H1 (cell line): ENCODE results near the gene KRTAP17-1. TPM values are rescaled to one million over a fixed set of nuclear protein-coding genes. Genes with fewer than 3 reads are reported as not detected.

Experiments
- CTCF ChIA-PET: fragments of 300-600 bp; sonication (Branson Sonifier 250); formaldehyde crosslinking; loops from one replicate; lab custom pipeline; 2021; ENCODE audit not compliant: partially characterized antibody; lab: Charles Lee
- POLR2A ChIA-PET: fragments of 300-600 bp; sonication (Branson Sonifier 250); formaldehyde crosslinking; loops from one replicate; lab custom pipeline; 2021; ENCODE audit warnings: inconsistent platforms; ENCODE audit not compliant: partially characterized antibody; lab: Charles Lee
- DNase-seq, 2 experiments: peaks; one replicate each; pipeline versions ENCODE4 v3.0.0 to v3.0.0-alpha.2; 2010 to 2022; ENCODE audit warnings: low spot score in 2 of 2, low read depth in 1 of 2, mixed read lengths in 1 of 2
- FAIRE-seq: peaks from 2 replicates; lab custom pipeline; 2011; peaks lifted over from hg19 to GRCh38; lab: Jason Lieb, UNC
- H2AFZ ChIP-seq: 2 replicates; pipeline ENCODE4 v1.8.1; 2012; ENCODE audit warnings: low read length, inconsistent platforms
- H2AK5ac ChIP-seq: 2 replicates; pipeline ENCODE4 v1.6.1; 2013; ENCODE audit warnings: low read depth, low read length
- H2BK120ac ChIP-seq: replicated peaks from 2 replicates; pipeline ENCODE3; 2013; ENCODE audit warnings: low read depth, low read length, inconsistent platforms
- H2BK12ac ChIP-seq: 2 replicates; pipeline ENCODE4 v1.6.1; 2013; ENCODE audit warnings: low read depth, low read length
- H2BK15ac ChIP-seq: 2 replicates; pipeline ENCODE4 v1.6.1; 2013; ENCODE audit warnings: low read length
- H2BK20ac ChIP-seq: 2 replicates; pipeline ENCODE4 v1.6.1; 2013; ENCODE audit warnings: low read length
- H2BK5ac ChIP-seq: 2 replicates; pipeline ENCODE4 v1.6.1; 2013; ENCODE audit warnings: low read depth, low read length
- H3K14ac ChIP-seq: 2 replicates; pipeline ENCODE4 v1.6.1; 2013; ENCODE audit warnings: inconsistent platforms; ENCODE audit not compliant: insufficient read length
- H3K18ac ChIP-seq: 2 replicates; pipeline ENCODE4 v1.6.1; 2013; ENCODE audit warnings: low read length; ENCODE audit errors: extremely low read depth
- H3K23ac ChIP-seq: 2 replicates; pipeline ENCODE4 v1.6.1; 2013; ENCODE audit warnings: inconsistent platforms; ENCODE audit not compliant: insufficient read length
- H3K23me2 ChIP-seq: 2 replicates; pipeline ENCODE4 v1.6.1; 2013; ENCODE audit warnings: low read depth, low read length
- H3K27ac ChIP-seq: 2 replicates; pipeline ENCODE4 v1.6.1; 2011; ENCODE audit warnings: low read depth, low read length, inconsistent platforms
- H3K27me3 ChIP-seq, 4 experiments: replicated peaks in 1 of 4; 1 replicate in 1 of 4; 2 replicates in 3 of 4; pipeline versions ENCODE4 v1.6.1 to v1.8.1; 2011 to 2013; ENCODE audit warnings: low read length in 3 of 4, mild to moderate bottlenecking in 3 of 4, inconsistent platforms in 2 of 4, mixed read lengths in 2 of 4, moderate library complexity in 1 of 4; ENCODE audit not compliant: control insufficient read depth in 3 of 4, insufficient read depth in 3 of 4; ENCODE audit errors: extremely low read depth in 1 of 4
- H3K36me3 ChIP-seq, 4 experiments: 2 replicates each; pipeline versions ENCODE4 v1.6.1 to v1.8.1; 2011 to 2013; ENCODE audit warnings: mild to moderate bottlenecking in 4 of 4, low read length in 3 of 4, moderate library complexity in 2 of 4, control low read depth in 1 of 4, inconsistent platforms in 1 of 4; ENCODE audit not compliant: insufficient read depth in 4 of 4, control insufficient read depth in 2 of 4
- H3K4ac ChIP-seq: replicated peaks from 2 replicates; pipeline ENCODE3; 2013; ENCODE audit warnings: low read length, low read depth, mixed read lengths, inconsistent platforms; ENCODE audit not compliant: insufficient read length
- H3K4me1 ChIP-seq, 4 experiments: replicated peaks in 1 of 4; 1 replicate in 1 of 4; 2 replicates in 3 of 4; pipeline versions ENCODE4 v1.6.1 to v1.8.1; 2011 to 2013; ENCODE audit warnings: low read length in 3 of 4, inconsistent platforms in 2 of 4, mixed read lengths in 1 of 4; ENCODE audit not compliant: insufficient read depth in 4 of 4, control insufficient read depth in 3 of 4
- H3K4me2 ChIP-seq, 2 experiments: 2 replicates each; pipeline versions ENCODE4 v1.6.1 to v1.8.1; 2011 to 2013; ENCODE audit warnings: low read depth in 2 of 2, low read length in 2 of 2, control low read depth in 1 of 2, inconsistent platforms in 1 of 2, mild to moderate bottlenecking in 1 of 2; ENCODE audit not compliant: insufficient read depth in 1 of 2
- H3K4me3 ChIP-seq, 4 experiments: fragments of 200-600, 300-600 bp in 1 of 4; sonication (generic), shearing (Covaris generic), sonication (Bioruptor Twin) in 1 of 4; 2 replicates each; pipeline versions ENCODE4 v1.5.1 to v1.8.1; 2011 to 2016; ENCODE audit warnings: low read length in 4 of 4, low read depth in 3 of 4, control low read depth in 2 of 4, inconsistent platforms in 2 of 4, mild to moderate bottlenecking in 2 of 4, mixed read lengths in 1 of 4, moderate library complexity in 1 of 4; ENCODE audit not compliant: insufficient read depth in 2 of 4; ENCODE audit errors: extremely low read depth in 1 of 4
- H3K56ac ChIP-seq: replicated peaks from 2 replicates; pipeline ENCODE3; 2013; ENCODE audit warnings: low read depth, mild to moderate bottlenecking, mixed read lengths, low read length, inconsistent platforms; ENCODE audit not compliant: insufficient read length
- H3K79me1 ChIP-seq: 2 replicates; pipeline ENCODE4 v1.6.1; 2013; ENCODE audit warnings: low read depth, low read length, control low read depth
- H3K79me2 ChIP-seq, 2 experiments: 2 replicates each; pipeline versions ENCODE4 v1.6.1 to v1.8.1; 2012 to 2013; ENCODE audit warnings: low read length in 2 of 2, mild to moderate bottlenecking in 2 of 2, inconsistent platforms in 1 of 2; ENCODE audit not compliant: insufficient read depth in 2 of 2, control insufficient read depth in 1 of 2
- H3K9ac ChIP-seq, 4 experiments: replicated peaks in 1 of 4; 1 replicate in 1 of 4; 2 replicates in 3 of 4; pipeline versions ENCODE4 v1.6.1 to v1.8.1; 2011 to 2013; ENCODE audit warnings: low read depth in 3 of 4, low read length in 3 of 4, control low read depth in 2 of 4, mild to moderate bottlenecking in 2 of 4, moderate library complexity in 2 of 4, inconsistent platforms in 1 of 4; ENCODE audit errors: extremely low read depth in 1 of 4
- H3K9me3 ChIP-seq, 2 experiments: 2 replicates each; pipeline versions ENCODE4 v1.6.1 to v1.8.1; 2012 to 2013; ENCODE audit warnings: mild to moderate bottlenecking in 2 of 2, moderate library complexity in 2 of 2, control low read depth in 1 of 2, inconsistent platforms in 1 of 2, low read depth in 1 of 2, low read length in 1 of 2, mixed read lengths in 1 of 2; ENCODE audit not compliant: insufficient read depth in 2 of 2
- H4K20me1 ChIP-seq, 2 experiments: replicated peaks in 1 of 2; 2 replicates each; pipeline versions ENCODE3 to v1.8.1; 2011 to 2013; ENCODE audit warnings: inconsistent platforms in 2 of 2, low read length in 2 of 2, mild to moderate bottlenecking in 1 of 2; ENCODE audit not compliant: insufficient read depth in 2 of 2, control insufficient read depth in 1 of 2
- H4K5ac ChIP-seq: 2 replicates; pipeline ENCODE4 v1.6.1; 2013; ENCODE audit warnings: low read length, low read depth, mixed read lengths, inconsistent platforms; ENCODE audit not compliant: insufficient read length
- H4K8ac ChIP-seq: 2 replicates; pipeline ENCODE4 v1.8.0; 2013; ENCODE audit warnings: mild to moderate bottlenecking, moderate library complexity, low read length, inconsistent platforms; ENCODE audit not compliant: insufficient read depth; ENCODE audit errors: extremely low read depth
- H4K91ac ChIP-seq: replicated peaks from 2 replicates; pipeline ENCODE3; 2013; ENCODE audit warnings: low read length, mixed read lengths, inconsistent platforms; ENCODE audit not compliant: insufficient read length
- RXRA ChIP-seq: IDR thresholded peaks from 2 replicates; pipeline ENCODE4 v1.6.1; 2011; ENCODE audit warnings: low read depth, mild to moderate bottlenecking, low read length, moderate library complexity; ENCODE audit not compliant: insufficient read depth
- ZNF274 ChIP-seq: IDR thresholded peaks from 2 replicates; pipeline ENCODE4 v1.7.0; 2012; ENCODE audit warnings: low read length, borderline replicate concordance; ENCODE audit errors: extremely low read depth
- WGBS, 2 experiments: shearing (Covaris generic) in 1 of 2; methylation state at CpG; one replicate each; pipeline versions ENCODE4 v1.1.6 to v1.1.7; 2013 to 2015; ENCODE audit warnings: low lambda C conversion rate in 2 of 2, mixed read lengths in 2 of 2, inconsistent platforms in 1 of 2, low coverage in 1 of 2, missing lambda C conversion rate in 1 of 2; ENCODE audit not compliant: insufficient replicate concordance in 2 of 2, insufficient coverage in 1 of 2, insufficient read length in 1 of 2; ENCODE audit errors: extremely low coverage in 1 of 2, missing lambda C conversion rate in 1 of 2; 5-methylcytosine and 5-hydroxymethylcytosine counted together
- polyA plus RNA-seq, 7 experiments: library from polyadenylated mRNA; depleted of rRNA in 3 of 7; stranded (reverse) in 5 of 7; unstranded in 2 of 7; fragments of >200 nt in 5 of 7; fragments of 200-250 nt in 2 of 7; gene quantifications; 1 replicate in 5 of 7; 2 replicates in 1 of 7; 4 replicates in 1 of 7; pipeline versions ENCODE4 v1.2.1 to v1.2.3, GENCODE V29; 2011 to 2013; ENCODE audit warnings: missing spikeins in 2 of 7, mixed read lengths in 2 of 7
- total RNA-seq: library from RNA; stranded (reverse); fragmentation: NEBNext Ultra II Directional; extraction: Animal tissue kit (Norgen Biotek cat#: 25700); gene quantifications from 2 replicates; pipeline ENCODE4 v1.2.1, GENCODE V29; 2021

The KRTAP17-1 gene
- total and polyA plus RNA-seq, 2 of the 8 experiments (the other 6 are each of a cell fraction or from before 2014, with no cell fraction given): not detected

DNA sequence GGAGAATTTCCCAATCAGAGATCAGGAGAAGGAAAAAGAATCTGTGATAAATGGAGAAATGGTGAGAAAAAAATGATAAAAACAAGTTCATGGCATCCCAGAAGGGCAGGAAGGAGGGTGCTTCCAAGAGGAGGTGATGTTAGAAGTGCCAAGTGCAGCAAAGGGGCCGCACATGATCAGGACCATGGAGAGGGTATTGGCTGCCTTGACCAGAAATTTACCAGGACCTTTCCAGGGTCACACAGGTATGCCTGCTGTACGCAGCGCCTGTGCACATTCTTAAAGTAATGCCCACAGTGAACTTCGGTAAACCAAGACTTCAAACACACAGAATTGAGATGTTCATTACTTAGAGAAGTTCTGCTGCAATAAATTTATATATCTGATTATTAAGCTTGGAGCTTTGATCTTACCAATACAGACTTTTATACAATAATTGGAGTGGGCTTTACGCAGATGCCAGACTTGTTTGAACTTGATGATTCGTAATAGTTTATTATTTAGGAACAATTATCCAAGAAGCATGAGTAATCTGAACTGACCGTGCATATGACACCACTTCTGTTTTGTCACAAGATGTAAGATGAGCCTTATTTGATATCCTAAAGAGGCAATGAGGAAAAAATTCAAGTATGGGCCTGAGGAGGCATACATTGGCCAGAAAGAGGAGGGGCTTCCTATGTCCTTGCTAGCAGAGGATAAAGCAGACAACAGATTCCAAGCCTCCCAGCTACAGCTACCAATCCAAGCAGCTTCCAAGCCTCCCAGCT, 37.3 kb upstream of the KRTAP17-1 start:
- WGBS, 2 experiments: 93% methylated on average over 7 of the region's 7 CpGs; no CpG with 5 or more reads in 1 of the 2 experiments
- no peak overlapping the region for H2BK5ac ChIP-seq
- no peak overlapping the region for H3K27ac ChIP-seq
- no peak overlapping the region for H2BK15ac ChIP-seq
- H3K36me3 ChIP-seq: no peaks in the 10 kb centered on the region
- ChIA-PET CTCF (interaction anchor here (0.7 to 1.6 kb wide), 3 partner anchors 135 to 490 kb away, joined by 3 to 4 read pairs (median 3); no protein-coding TSS in a partner anchor), POLR2A (no interaction called here)
- H3K4me1 ChIP-seq: no peaks in the 10 kb centered on the region
- DNase-seq (no peak), FAIRE-seq (no peak)
- no peak overlapping the region for H4K91ac ChIP-seq
- H3K79me1 ChIP-seq: no peaks in the 10 kb centered on the region
- no peaks in the 10 kb centered on the region for H3K79me2 ChIP-seq
- H2AK5ac ChIP-seq: no peak overlapping the region
- no peak overlapping the region for H3K56ac ChIP-seq
- no peak overlapping the region for H3K14ac ChIP-seq
- H4K20me1 ChIP-seq: no peaks in the 10 kb centered on the region
- no peaks in the 10 kb centered on the region for H3K23me2 ChIP-seq
- H3K9me3 ChIP-seq: no peaks in the 10 kb centered on the region
- H2AFZ ChIP-seq: no peak overlapping the region
- no peak overlapping the region for H2BK20ac ChIP-seq
- no peak overlapping the region for H3K9ac ChIP-seq
- TF ChIP-seq ZNF274 (no peak), RXRA (no peak)
- no peak overlapping the region for H4K8ac ChIP-seq
- no peak overlapping the region for H3K4me3 ChIP-seq
- no peak overlapping the region for H2BK120ac ChIP-seq
- H3K4me2 ChIP-seq: no peak overlapping the region
- H3K4ac ChIP-seq: no peak overlapping the region
- H2BK12ac ChIP-seq: no peak overlapping the region
- H3K23ac ChIP-seq: no peak overlapping the region
- H3K18ac ChIP-seq: no peak overlapping the region
- H3K27me3 ChIP-seq: no peaks in the 10 kb centered on the region
- H4K5ac ChIP-seq: no peak overlapping the region
